Endothelial cell of umbilical vein (primary cell): ENCODE measurements around the gene TXNDC8.

Experiments
- CTCF ChIP-seq, 2 donors: IDR thresholded peaks; 1 replicate in 1 of 2; 2 replicates in 1 of 2; pipeline ENCODE4 v1.5.1; 2011; ENCODE audit warnings: low read length in 2 of 2, mild to moderate bottlenecking in 2 of 2, moderate library complexity in 2 of 2, control low read depth in 1 of 2, inconsistent platforms in 1 of 2, low read depth in 1 of 2; ENCODE audit not compliant: insufficient read depth in 1 of 2; ENCODE audit errors: extremely low read depth in 1 of 2
- EZH2 ChIP-seq: IDR thresholded peaks from 2 replicates; pipeline ENCODE4 v1.6.1; 2012; ENCODE audit warnings: borderline replicate concordance, low read depth, mild to moderate bottlenecking, moderate library complexity, low read length, inconsistent platforms; ENCODE audit not compliant: severe bottlenecking
- FOS ChIP-seq: IDR thresholded peaks from 2 replicates; pipeline ENCODE4 v1.6.1; 2011; ENCODE audit warnings: mild to moderate bottlenecking, low read length, moderate library complexity, borderline replicate concordance; ENCODE audit not compliant: insufficient read depth
- GATA2 ChIP-seq: IDR thresholded peaks from 2 replicates; pipeline ENCODE4 v1.7.0; 2011; ENCODE audit warnings: low read depth, mild to moderate bottlenecking, moderate library complexity, mixed read lengths, low read length; ENCODE audit not compliant: insufficient read length, insufficient read depth
- JUN ChIP-seq: IDR thresholded peaks from 2 replicates; pipeline ENCODE4 v1.6.1; 2011; ENCODE audit warnings: borderline replicate concordance, low read depth; ENCODE audit not compliant: insufficient read length, insufficient read depth
- MAX ChIP-seq: IDR thresholded peaks from 2 replicates; pipeline ENCODE4 v1.6.1; 2011; ENCODE audit not compliant: insufficient read depth, insufficient read length
- POLR2A ChIP-seq: IDR thresholded peaks from 2 replicates; pipeline ENCODE4 v1.6.1; 2012; ENCODE audit warnings: low read depth, mild to moderate bottlenecking, control low read depth, low read length
- POLR2AphosphoS5 ChIP-seq: IDR thresholded peaks from 2 replicates; pipeline ENCODE4 v1.6.1; 2012; ENCODE audit warnings: low read depth, mild to moderate bottlenecking, control low read depth, low read length, moderate library complexity; ENCODE audit not compliant: insufficient read depth

DNA sequence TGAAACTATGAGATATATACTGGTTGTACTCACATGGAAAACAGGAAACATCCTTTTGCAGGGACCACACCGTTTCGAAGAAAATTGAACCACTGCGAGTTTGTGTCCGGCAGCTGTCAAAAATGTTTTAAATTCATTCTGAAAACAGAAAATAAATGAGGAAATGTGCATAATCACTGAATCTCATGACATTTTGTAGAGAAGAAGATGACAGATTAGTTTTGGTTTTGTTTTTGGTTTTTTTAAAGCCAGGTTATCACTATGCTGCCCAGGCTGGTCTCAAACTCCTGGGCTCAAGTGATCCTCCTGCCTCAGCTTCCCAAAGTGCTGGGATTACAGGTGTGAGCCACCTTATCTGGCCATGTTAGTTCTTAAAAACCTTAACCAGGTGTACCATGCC, 3.5 kb downstream of the TXNDC8 start:
- TF ChIP-seq POLR2A, result no peak
- TF ChIP-seq EZH2, result no peak
- TF ChIP-seq CTCF (IDR thresholded peaks at IDR 0.05; ENCODE audit: extremely low read depth in 1 of 2, insufficient read depth in 1 of 2, low read depth in 1 of 2, low read length in 2 of 2), result no peak
- TF ChIP-seq POLR2AphosphoS5, result no peak
- TF ChIP-seq JUN, result no peak
- no peak for TF ChIP-seq FOS
- no peak for TF ChIP-seq MAX
- no peak for TF ChIP-seq GATA2
